Measurements from ENCODE around the gene ISG15. TPM values are rescaled to one million over a fixed set of nuclear protein-coding genes. Genes with fewer than 3 reads are reported as not detected.
A peak's percentile ranks its signal among the peaks of the same experiment; 100 is the strongest.

ISG15 gene
- total RNA-seq, 1 experiment from 2014 or later = 758 TPM

GRCh38 chr1:964691-965525, 48.4 kb upstream of the ISG15 start:
- ChIA-PET POLR2A (ENCODE audit: unreplicated experiment) (no interaction called here), CTCF (no interaction called here)
- no peak overlapping the region for H3K9ac ChIP-seq (ENCODE audit: low read length)
- H2AFZ ChIP-seq (ENCODE audit: low read length) = no peak overlapping the region
- ATAC-seq (no peak), DNase-seq (no peak)
- intact Hi-C loops (cut with micrococcal nuclease) = no loop called here
- no peaks in the 10 kb centered on the region for H3K36me3 ChIP-seq (ENCODE audit: low read depth, low read length)
- no peak overlapping the region for H3K4me3 ChIP-seq (ENCODE audit: low read length)
- H3K9me3 ChIP-seq (ENCODE audit: low read length) = no peaks in the 10 kb centered on the region
- H3F3A ChIP-seq (ENCODE audit: low read length, unreplicated experiment) = no peaks in the 10 kb centered on the region
- H3K4me1 ChIP-seq (ENCODE audit: insufficient read depth, low read length) = peaks cover 29% of the 10 kb centered on the region
- H3K27ac ChIP-seq (ENCODE audit: low read length) = 0 out of 2 replicates have a peak overlapping the region, but pooled peaks have one; percentile 99
- H3K4me2 ChIP-seq (ENCODE audit: low read length) = no peak overlapping the region
- TF ChIP-seq CTCF (conservative IDR thresholded peaks at IDR 0.05; ENCODE audit: low read depth, low read length) = no peak
- no TSS peak for BruUV-seq (replicated peaks)
- H4K20me1 ChIP-seq (ENCODE audit: low read length) = no peaks in the 10 kb centered on the region
- H3K79me2 ChIP-seq (ENCODE audit: low read length) = peaks cover 15% of the 10 kb centered on the region
- no peaks in the 10 kb centered on the region for H3K27me3 ChIP-seq (ENCODE audit: low read length)
- no peaks in the 10 kb centered on the region for H3K9me2 ChIP-seq (replicated peaks; ENCODE audit: low read length)

- POLR2A ChIA-PET (ENCODE audit: unreplicated experiment) = no interaction called here
- Histone ChIP-seq H3K27me3 (ENCODE audit: low read length) (no peaks in the 10 kb centered on the region), H4K20me1 (ENCODE audit: low read length) (no peaks in the 10 kb centered on the region), H3K4me2 (ENCODE audit: low read length) (peak overlapping the region; percentile 98), H3K4me3 (ENCODE audit: low read length) (peak overlapping the region; percentile 79), H3K27ac (ENCODE audit: low read length) (peak overlapping the region; percentile 99), H3K9ac (ENCODE audit: low read length) (peak overlapping the region; percentile 99), H3F3A (ENCODE audit: low read length, unreplicated experiment) (no peaks in the 10 kb centered on the region), H3K36me3 (ENCODE audit: low read depth, low read length) (no peaks in the 10 kb centered on the region), H3K9me2 (replicated peaks; ENCODE audit: low read length) (no peaks in the 10 kb centered on the region), H2AFZ (ENCODE audit: low read length) (no peak overlapping the region), H3K79me2 (ENCODE audit: low read length) (peaks cover 15% of the 10 kb centered on the region), H3K9me3 (ENCODE audit: low read length) (no peaks in the 10 kb centered on the region), H3K4me1 (ENCODE audit: insufficient read depth, low read length) (peaks cover 29% of the 10 kb centered on the region)
- ATAC-seq (peak; percentile 1), DNase-seq (no peak)
- BruUV-seq (replicated peaks) = no TSS peak
- intact Hi-C loops (cut with micrococcal nuclease) = no loop called here
- TF ChIP-seq EZH2 (IDR thresholded peaks at IDR 0.05; ENCODE audit: low read length, unreplicated experiment) (no peak), EZH2phosphoT487 (IDR thresholded peaks at IDR 0.05; ENCODE audit: borderline replicate concordance, low read length) (no peak), CTCF (conservative IDR thresholded peaks at IDR 0.05; ENCODE audit: low read depth, low read length) (no peak)
- CTCF ChIA-PET = no interaction called here
Observed at GRCh38 chr1:965526-966134, 47.7 kb upstream of the ISG15 start.

Measured in PC-3 (cell line).